ENCODE data around the gene MFAP3L. TPM values are rescaled to one million over a fixed set of nuclear protein-coding genes. Genes with fewer than 3 reads are reported as not detected.

MFAP3L gene
- total and polyA plus RNA-seq, 2 donors (not counting 3 experiments of a cell fraction or from before 2014, with no cell fraction given) = 0.22 to 0.23 TPM

DNA sequence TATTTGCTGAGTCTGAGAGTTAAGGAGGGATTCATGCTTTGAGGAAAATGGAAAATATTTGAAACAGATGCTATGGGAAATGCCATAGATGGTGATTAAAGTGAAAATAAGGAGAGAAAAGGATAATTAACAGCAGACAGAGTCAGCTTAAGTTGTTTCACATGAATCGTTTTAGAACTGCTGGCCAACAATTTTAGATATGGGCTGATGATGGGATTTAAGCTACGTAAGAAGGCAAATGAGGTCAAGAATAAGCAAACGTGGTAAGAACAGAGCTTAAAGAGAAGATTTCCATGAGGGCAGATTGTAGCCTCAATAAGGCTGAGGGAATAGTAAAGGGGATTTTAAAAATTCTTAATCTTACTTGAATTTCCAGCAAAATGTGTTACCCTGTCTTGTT is 77.9 kb downstream of the MFAP3L start:
- H3K27me3 ChIP-seq (ENCODE audit: control insufficient read depth in 2 of 2, insufficient read depth in 2 of 2, low read length in 2 of 2) = no peaks in the 10 kb centered on the region
- POLR2A ChIA-PET = no interaction called here
- no peaks in the 10 kb centered on the region for H3K36me3 ChIP-seq (ENCODE audit: control insufficient read depth in 2 of 2, extremely low read depth in 1 of 2, insufficient read depth in 2 of 2, low read length in 2 of 2)
- BruUV-seq (replicated peaks) = no TSS peak
- dilution Hi-C loops (cut with MboI; ENCODE audit: extremely low pct_ligation_motif_present, low sequenced_read_pairs) (no loop called here), intact Hi-C loops (cut with micrococcal nuclease) (no loop called here)
- TF ChIP-seq, protein P1, sequence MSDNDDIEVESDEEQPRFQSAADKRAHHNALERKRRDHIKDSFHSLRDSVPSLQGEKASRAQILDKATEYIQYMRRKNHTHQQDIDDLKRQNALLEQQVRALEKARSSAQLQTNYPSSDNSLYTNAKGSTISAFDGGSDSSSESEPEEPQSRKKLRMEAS (IDR thresholded peaks at IDR 0.05; ENCODE audit: insufficient read depth, insufficient read length) = no peak
- TF ChIP-seq GATA2 (IDR thresholded peaks at IDR 0.05; ENCODE audit: insufficient read depth, insufficient read length, low read depth, low read length) (no peak), FOS (IDR thresholded peaks at IDR 0.05; ENCODE audit: borderline replicate concordance, insufficient read depth, low read length) (no peak), POLR2A (IDR thresholded peaks at IDR 0.05; ENCODE audit: low read depth, low read length) (no peak), EZH2 (IDR thresholded peaks at IDR 0.05; ENCODE audit: borderline replicate concordance, low read depth, low read length, severe bottlenecking) (no peak), JUN (IDR thresholded peaks at IDR 0.05; ENCODE audit: borderline replicate concordance, insufficient read depth, insufficient read length, low read depth) (no peak), MYC (IDR thresholded peaks at IDR 0.05; ENCODE audit: low read depth, low read length) (no peak), POLR2AphosphoS5 (IDR thresholded peaks at IDR 0.05; ENCODE audit: insufficient read depth, low read depth, low read length) (no peak)
- TF ChIP-seq, protein P2, sequence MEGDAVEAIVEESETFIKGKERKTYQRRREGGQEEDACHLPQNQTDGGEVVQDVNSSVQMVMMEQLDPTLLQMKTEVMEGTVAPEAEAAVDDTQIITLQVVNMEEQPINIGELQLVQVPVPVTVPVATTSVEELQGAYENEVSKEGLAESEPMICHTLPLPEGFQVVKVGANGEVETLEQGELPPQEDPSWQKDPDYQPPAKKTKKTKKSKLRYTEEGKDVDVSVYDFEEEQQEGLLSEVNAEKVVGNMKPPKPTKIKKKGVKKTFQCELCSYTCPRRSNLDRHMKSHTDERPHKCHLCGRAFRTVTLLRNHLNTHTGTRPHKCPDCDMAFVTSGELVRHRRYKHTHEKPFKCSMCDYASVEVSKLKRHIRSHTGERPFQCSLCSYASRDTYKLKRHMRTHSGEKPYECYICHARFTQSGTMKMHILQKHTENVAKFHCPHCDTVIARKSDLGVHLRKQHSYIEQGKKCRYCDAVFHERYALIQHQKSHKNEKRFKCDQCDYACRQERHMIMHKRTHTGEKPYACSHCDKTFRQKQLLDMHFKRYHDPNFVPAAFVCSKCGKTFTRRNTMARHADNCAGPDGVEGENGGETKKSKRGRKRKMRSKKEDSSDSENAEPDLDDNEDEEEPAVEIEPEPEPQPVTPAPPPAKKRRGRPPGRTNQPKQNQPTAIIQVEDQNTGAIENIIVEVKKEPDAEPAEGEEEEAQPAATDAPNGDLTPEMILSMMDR (IDR thresholded peaks at IDR 0.05; ENCODE audit: extremely low read depth in 1 of 2, insufficient read depth in 1 of 2, low read depth in 1 of 2, low read length in 2 of 2) = no peak
- H3K9me3 ChIP-seq (replicated peaks; ENCODE audit: control insufficient read depth, insufficient read depth, low read length) = no peaks in the 10 kb centered on the region
- H3K4me1 ChIP-seq (ENCODE audit: control insufficient read depth, extremely low read depth, insufficient read depth, low read length) = no peaks in the 10 kb centered on the region
- no peaks in the 10 kb centered on the region for H3K79me2 ChIP-seq (ENCODE audit: control insufficient read depth, insufficient read depth, low read length)
- H3K9ac ChIP-seq (replicated peaks; ENCODE audit: extremely low read depth, insufficient read depth, low read length) = no peak overlapping the region
- H3K4me2 ChIP-seq (ENCODE audit: insufficient read depth, low read length) = no peak overlapping the region
- no peak for DNase-seq (ENCODE audit: low read depth, low spot score)
- CTCF ChIA-PET = no interaction called here
- FAIRE-seq = no peak
- H3K9me1 ChIP-seq (replicated peaks; ENCODE audit: control insufficient read depth, extremely low read depth, insufficient read depth, low read length) = no peaks in the 10 kb centered on the region
- H3K4me3 ChIP-seq (replicated peaks in 1 of 3; ENCODE audit: insufficient read depth in 1 of 3, low read depth in 1 of 3, low read length in 3 of 3) = no peak overlapping the region
- no peak overlapping the region for H2AFZ ChIP-seq (ENCODE audit: low read depth, low read length)
- H3K27ac ChIP-seq (ENCODE audit: insufficient read depth, low read depth, low read length) = no peak overlapping the region
- H4K20me1 ChIP-seq (replicated peaks; ENCODE audit: control insufficient read depth, extremely low read depth, insufficient read depth, low read length) = no peaks in the 10 kb centered on the region

All from endothelial cell of umbilical vein (primary cell).